ENCODE data around the gene ZMYND8. TPM values are rescaled to one million over a fixed set of nuclear protein-coding genes. Genes with fewer than 3 reads are reported as not detected.
"Not testable (repeated sequence)": the region's sequence is repeated elsewhere in the genome, so short reads cannot be mapped to it uniquely, and the experiment has no call there.

The ZMYND8 gene
- total RNA-seq, 4 donors from 2014 or later = 44.6 to 78.6 (median 65.8) TPM

DNA sequence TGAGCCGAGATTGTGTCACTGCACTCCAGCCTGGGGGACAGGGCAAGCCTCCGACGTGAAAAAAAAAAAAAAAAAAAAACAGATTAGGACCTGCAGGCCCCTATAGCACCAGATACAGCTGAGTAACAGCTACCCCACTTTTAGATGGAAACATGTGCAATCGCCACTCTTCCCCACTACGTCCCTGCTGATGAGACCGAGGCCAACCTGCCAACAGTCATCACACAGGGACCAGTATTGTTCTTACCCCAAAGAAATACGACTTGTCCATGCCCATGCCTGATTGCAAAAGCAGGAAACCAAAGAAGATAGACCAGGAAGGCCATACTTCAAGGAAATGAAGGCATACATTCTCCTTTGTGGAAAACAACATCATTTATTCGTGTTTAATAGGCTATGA lies 45.8 kb downstream of the ZMYND8 start:
- peaks cover 9 to 53% (median 31%) of the 10 kb centered on the region in 4 donors for H3K36me3 ChIP-seq
- H3K27ac ChIP-seq (replicated peaks in 1 of 4) = peak overlapping the region; percentile 76 to 99 (median 96)
- H3K27me3 ChIP-seq = no peaks in the 10 kb centered on the region
- TF ChIP-seq CTCF (IDR thresholded peaks at IDR 0.05) (no peak), EP300 (IDR thresholded peaks at IDR 0.05) (no peak), POLR2A (IDR thresholded peaks at IDR 0.05; ENCODE audit: low read depth) (no peak), POLR2AphosphoS5 (IDR thresholded peaks at IDR 0.05) (no peak)
- no peaks in the 10 kb centered on the region for H3K9me3 ChIP-seq
- H3K4me3 ChIP-seq = no peak overlapping the region
- peaks cover 38 to 83% (median 81%) of the 10 kb centered on the region in 4 donors for H3K4me1 ChIP-seq
- 92% methylated on average over 8 of the region's 8 CpGs for WGBS
- no peak for DNase-seq (ENCODE audit: extremely low spot score)
- intact Hi-C loops (cut with DNase I) = no loop called here

DNA sequence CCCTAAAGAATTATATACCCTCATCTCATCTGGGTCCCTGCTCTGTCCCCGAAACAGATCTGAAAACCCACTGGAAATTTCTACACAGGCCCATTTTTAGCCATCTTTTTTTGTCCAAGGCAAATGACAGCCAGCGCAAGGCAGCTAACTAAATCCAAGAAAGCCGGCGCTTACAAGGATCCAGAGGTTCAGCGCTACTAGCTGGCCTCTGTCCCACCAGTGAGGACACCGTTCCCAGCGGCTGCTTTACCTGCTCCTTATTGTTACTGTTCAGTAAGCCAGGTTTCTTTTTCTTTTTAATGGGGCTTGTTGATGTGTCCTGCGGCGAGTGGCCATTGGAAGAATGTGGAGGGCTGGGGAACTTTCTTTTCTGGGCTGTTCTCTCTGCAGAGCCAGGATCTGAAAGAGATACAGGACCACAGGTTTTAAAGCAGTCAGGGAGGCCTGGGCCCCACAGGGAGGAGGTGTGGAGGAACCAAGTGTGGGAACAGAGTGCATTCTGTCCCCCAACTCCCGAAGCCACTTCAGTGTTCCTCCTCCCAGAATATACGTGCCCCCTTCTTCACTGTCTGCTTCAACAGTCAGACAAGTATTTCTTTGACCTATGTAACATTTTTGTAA lies 46.6 kb downstream of the ZMYND8 start:
- WGBS = 73% methylated on average over 11 of the region's 11 CpGs
- TF ChIP-seq CTCF (IDR thresholded peaks at IDR 0.05) (no peak), EP300 (IDR thresholded peaks at IDR 0.05) (no peak), POLR2A (IDR thresholded peaks at IDR 0.05; ENCODE audit: low read depth) (no peak), POLR2AphosphoS5 (IDR thresholded peaks at IDR 0.05) (no peak)
- DNase-seq (ENCODE audit: extremely low spot score) = no peak
- H3K36me3 ChIP-seq = peaks cover 9 to 61% (median 38%) of the 10 kb centered on the region in 4 donors
- peak overlapping the region; percentile 76 to 99 (median 96) for H3K27ac ChIP-seq (replicated peaks in 1 of 4)
- H3K27me3 ChIP-seq = no peaks in the 10 kb centered on the region
- intact Hi-C loops (cut with DNase I) = no loop called here
- no peak overlapping the region for H3K4me3 ChIP-seq
- no peaks in the 10 kb centered on the region for H3K9me3 ChIP-seq
- peaks cover 29 to 82% (median 80%) of the 10 kb centered on the region in 4 donors for H3K4me1 ChIP-seq

DNA sequence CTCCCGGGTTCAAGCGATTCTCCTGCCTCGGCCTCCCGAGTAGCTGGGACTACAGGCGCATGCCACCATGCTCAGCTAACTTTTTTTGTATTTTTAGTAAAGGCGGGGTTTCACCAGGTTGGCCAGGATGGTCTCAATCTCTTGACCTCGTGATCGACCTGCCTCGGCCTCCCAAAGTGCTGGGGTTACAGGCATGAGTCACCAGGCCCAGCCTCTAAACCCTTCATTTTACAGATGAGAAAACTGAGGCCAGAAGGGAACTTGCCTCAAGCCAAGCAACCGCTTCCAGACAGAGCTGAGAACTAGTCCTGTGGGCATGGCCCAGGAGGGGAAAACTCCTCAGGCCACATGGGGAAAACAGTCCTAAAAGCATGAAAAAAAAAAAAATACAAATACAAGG lies 47.1 kb downstream of the ZMYND8 start:
- intact Hi-C loops (cut with DNase I) = no loop called here
- Histone ChIP-seq H3K4me3 (no peak overlapping the region), H3K27ac (replicated peaks in 1 of 4) (peak overlapping the region; percentile 76 to 99 (median 96)), H3K9me3 (no peaks in the 10 kb centered on the region), H3K27me3 (no peaks in the 10 kb centered on the region), H3K36me3 (peaks cover 9 to 61% (median 38%) of the 10 kb centered on the region in 4 donors), H3K4me1 (peaks cover 30 to 82% (median 80%) of the 10 kb centered on the region in 4 donors)
- DNase-seq (ENCODE audit: extremely low spot score) = no peak
- 90% methylated on average over 7 of the region's 10 CpGs for WGBS
- no peak for TF ChIP-seq POLR2AphosphoS5 (IDR thresholded peaks at IDR 0.05)
- TF ChIP-seq EP300 (IDR thresholded peaks at IDR 0.05) = no peak
- TF ChIP-seq CTCF (IDR thresholded peaks at IDR 0.05) = no peak

DNA sequence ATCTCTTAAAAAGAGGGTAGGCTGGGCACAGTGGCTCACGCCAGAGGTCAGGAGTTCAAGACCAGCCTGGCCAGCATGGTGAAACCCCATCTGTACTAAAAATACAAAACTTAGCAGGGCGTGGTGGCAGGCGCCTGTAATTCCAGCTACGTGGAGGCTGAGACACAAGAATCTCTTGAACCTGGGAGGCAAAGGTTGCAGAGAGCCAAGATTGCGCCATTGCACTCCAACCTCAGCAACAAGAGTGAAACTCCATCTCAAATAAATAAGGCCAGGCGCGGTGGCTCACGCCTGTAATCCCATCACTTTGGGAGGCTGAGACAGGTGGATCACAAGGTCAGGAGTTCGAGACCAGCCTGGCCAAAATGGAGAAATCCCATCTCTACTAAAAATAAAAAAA lies 48.9 kb downstream of the ZMYND8 start:
- intact Hi-C loops (cut with DNase I); H3K27me3 ChIP-seq; DNase-seq (ENCODE audit: extremely low spot score); H3K4me3 ChIP-seq; H3K9me3 ChIP-seq: not testable (repeated sequence)
- Histone ChIP-seq H3K36me3 (peaks cover 9 to 66% (median 39%) of the 10 kb centered on the region in 4 donors), H3K4me1 (peaks cover 42 to 88% (median 86%) of the 10 kb centered on the region in 4 donors), H3K27ac (replicated peaks in 1 of 4) (peak overlapping the region; percentile 76 to 99 (median 96))
- 100% methylated on average over 8 of the region's 9 CpGs for WGBS

GRCh38 chr20:47306755-47307370 lies 49.6 kb downstream of the ZMYND8 start:
- Histone ChIP-seq H3K4me1 (peaks cover 35 to 82% (median 80%) of the 10 kb centered on the region in 4 donors), H3K9me3 (no peaks in the 10 kb centered on the region), H3K27ac (replicated peaks in 1 of 4) (peak overlapping the region in 3 of 4 donors; percentile 95 to 99 (median 97)), H3K4me3 (no peak overlapping the region), H3K36me3 (peaks cover 9 to 70% (median 38%) of the 10 kb centered on the region in 4 donors), H3K27me3 (no peaks in the 10 kb centered on the region)
- no peak for DNase-seq (ENCODE audit: extremely low spot score)
- TF ChIP-seq POLR2AphosphoS5 (IDR thresholded peaks at IDR 0.05) (no peak), CTCF (IDR thresholded peaks at IDR 0.05) (no peak), EP300 (IDR thresholded peaks at IDR 0.05) (no peak), POLR2A (IDR thresholded peaks at IDR 0.05; ENCODE audit: low read depth) (no peak)
- intact Hi-C loops (cut with DNase I) = no loop called here
- 97% methylated on average over 7 of the region's 7 CpGs for WGBS
